DMS79 treated with DMSO at 0.1 percent for 48 hours (cell line): Measurements from ENCODE around the gene FBXL7.

Experiments used
- DNase-seq: peaks from one replicate; lab custom pipeline; 2025; lab: John Stamatoyannopoulos, UW

Gene FBXL7

DNA sequence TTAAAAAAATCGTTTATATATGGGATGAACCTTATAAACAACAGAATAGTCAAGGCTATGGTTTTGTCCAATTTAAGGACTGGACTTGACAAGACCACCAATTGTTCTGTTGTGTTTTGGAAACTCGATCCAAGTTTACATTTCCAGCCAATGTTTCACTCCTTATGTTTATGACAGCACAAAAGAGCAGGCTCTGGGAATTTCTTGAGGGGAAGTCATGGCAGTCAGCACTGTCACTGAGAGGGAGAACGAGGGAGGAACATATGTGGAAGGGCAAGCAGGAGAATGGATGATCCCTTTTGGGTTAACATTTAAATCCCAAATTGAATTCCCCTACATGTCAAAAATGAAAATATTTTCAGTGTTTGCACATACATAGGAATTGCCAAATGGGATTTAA is 387.1 kb downstream of the FBXL7 start:
- DNase-seq: no peak

DNA sequence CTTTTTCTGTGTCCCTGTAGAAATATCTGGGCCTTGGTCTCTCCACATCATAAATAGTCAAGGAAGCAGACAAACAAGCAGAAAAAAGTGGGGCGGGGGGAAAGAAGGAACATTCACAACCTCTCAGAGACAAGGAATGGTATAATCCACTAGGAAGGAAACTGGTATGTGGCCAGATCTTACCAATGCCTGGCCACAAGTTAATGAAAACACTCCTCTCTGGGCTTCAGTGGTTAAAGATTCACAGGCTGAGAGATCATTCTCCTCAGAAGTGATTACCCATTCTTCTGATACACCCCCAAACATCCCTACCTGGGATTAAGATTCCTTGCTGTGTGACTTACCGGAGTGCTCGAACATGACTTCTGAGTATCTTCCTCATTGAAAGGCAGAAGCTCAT is 389.0 kb downstream of the FBXL7 start:
- no peak for DNase-seq

DNA sequence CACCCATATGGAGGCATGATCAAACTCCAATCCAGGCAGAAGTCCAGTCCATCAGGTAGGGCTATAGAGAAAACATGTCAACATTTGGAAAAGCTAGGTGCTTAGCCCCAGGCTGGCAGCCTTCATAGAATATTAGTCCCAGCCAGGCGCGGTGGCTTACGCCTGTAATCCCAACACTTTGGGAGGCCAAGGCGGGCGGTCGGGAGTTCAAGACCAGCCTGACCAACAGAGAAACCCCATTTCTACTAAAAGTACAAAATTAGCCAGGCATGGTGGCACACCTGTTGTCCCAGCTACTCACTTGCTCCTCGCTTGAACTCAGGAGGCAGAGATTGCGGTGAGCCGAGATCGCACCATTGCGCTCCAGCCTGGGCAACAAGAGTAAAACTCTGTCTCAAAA is 393.9 kb downstream of the FBXL7 start:
- DNase-seq: no peak

DNA sequence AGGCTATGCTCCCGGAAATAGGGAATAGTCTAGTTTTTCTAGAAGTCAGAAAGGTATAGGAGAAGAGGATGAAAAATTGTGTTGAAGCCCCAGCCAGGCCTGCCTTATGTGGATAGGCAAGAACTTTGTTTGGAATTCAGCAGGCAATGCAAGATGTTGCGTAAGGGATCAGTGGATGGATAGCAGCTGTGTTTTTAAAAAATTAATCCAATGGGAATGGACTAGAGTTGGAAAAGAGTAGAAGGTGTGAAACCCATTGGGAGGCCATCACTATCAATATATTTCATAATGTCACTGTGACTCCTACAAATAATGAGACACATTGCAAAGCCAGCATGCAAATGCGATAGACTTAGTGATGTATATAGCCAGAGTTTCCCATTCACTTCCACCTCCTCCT is 397.7 kb downstream of the FBXL7 start:
- no peak for DNase-seq

DNA sequence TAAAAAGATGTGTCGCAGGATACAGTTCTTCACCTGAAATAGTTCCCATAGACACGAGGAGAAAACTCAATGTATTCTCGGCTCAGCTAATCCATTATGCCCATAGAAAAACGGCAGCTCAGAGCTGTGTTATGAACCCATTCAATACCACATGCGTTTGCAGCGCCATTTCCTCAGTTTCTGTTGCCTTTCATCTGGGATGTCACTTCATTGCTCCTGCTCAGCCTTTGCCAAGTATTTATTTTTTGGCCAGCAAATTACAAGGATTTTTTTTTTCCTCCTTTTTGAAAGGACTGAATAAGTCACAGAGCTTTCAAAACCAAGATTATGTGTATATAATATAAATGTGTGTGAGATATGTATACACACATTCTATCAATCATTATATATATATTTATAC is 398.7 kb downstream of the FBXL7 start:
- no peak for DNase-seq

DNA sequence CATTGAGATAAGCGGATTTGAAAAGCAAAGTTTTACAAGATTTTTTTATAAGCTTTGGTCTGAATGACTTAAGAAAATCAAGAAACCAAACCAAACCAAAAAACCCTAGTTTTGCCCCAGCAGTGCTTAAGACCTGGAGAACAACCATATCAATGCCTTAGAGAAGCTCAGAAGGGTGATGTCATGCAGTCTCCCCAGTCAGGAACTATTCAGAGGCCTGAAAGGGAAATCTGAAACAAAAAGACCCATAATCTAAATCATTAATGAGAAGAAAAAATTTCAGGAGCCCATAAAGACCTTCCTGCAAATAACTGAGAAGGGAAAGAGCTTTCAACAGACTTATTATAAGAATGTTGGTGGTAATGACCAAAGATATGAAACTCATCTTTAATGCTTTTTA is 399.5 kb downstream of the FBXL7 start:
- no peak for DNase-seq

DNA sequence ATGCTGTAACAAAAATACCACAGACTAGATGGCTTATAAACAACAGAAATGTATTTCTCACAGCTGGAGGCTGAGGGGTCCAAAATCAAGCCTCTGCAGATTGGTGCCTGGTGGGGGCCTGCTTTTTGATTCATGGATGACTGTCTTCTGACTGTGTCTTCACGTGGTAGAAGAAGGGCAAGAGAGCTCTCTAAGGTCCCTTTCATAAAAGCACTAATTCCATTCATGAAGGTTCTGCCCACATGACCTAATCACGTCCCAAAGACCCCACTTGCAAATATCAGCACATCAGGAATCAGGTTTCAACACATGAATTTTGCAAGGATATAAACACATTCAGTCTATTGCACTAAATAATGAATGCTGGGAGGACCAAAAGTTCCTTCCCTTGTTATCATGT is 401.2 kb downstream of the FBXL7 start:
- no peak for DNase-seq

DNA sequence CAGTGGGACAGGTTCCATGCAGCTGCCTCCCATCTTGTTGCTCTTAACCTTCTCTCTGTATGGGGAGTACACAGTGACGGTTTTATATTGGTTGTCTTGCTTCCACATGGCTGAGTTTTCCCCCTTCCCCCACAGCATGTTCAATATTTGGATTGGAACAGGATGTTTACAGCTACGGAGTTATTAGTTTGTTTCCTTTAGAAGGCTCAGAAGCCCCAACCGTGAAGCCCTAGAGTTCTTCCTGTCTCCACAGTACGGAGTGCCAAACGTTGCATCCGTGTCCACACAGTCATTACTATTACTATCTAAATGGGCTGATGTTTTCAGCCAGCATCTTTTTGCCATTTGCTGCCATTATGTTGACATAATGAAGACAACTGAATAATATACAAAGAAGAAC is 402.1 kb downstream of the FBXL7 start:
- no peak for DNase-seq

DNA sequence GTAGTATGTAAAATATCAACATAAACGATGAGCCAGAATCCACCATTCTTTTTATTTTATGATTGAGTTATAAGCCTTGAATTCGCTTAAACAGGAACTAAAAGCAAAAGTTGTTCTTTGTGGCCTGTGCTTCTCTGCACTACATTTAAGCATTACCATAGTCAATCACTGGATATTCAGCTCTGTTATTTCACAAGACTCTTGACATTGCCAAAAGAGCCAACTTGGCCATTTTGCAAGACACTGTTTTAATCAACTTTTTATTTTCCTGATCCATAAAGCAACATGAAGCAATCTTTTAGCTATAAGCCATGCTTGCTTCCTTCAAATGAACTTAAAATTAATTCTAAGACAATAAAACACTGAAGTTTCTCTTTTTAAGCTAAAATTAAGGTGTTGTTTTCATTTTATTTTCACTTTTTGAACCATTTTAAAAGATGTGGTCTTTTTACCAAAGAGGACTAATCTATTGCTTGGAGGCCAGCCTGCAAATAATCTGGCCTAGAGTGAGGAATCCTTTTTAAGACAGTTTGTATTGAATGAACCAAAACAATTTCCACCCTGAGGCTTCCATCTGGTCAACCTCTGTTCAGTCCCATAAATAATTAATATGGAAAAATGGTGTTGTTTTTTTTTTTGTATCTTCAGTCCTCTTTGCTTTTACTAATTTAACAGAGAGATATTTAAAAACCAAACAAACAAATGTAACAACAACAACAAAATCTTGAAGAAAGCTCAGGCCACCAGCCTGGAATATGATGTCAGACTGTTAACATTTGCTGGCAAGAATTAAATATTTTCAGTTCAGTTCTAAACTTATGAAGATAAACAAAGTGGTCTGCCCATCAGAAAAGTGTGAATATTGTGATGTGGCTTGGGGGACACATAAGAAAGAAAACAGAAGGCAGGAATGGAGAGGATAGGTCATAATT is 405.2 kb downstream of the FBXL7 start:
- no peak for DNase-seq

DNA sequence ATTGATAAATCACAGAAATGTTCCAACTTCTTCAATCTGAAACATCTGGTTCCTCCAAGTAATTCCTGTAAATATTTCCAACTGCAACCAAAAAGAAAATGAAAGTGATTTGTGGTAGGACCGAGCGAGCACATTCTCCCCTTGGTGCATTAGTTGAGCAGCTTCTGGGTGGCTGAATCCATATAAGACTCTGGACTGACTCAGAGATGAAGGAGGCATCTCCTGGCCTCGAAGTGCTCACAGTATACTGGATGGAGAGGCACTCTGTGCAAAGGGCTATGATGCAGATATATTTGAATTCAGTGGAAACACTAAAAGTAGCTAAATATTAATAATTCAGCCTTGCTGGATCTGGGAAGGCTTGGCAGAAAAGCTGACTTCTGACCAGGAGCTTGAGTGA is 414.7 kb downstream of the FBXL7 start:
- no peak for DNase-seq

DNA sequence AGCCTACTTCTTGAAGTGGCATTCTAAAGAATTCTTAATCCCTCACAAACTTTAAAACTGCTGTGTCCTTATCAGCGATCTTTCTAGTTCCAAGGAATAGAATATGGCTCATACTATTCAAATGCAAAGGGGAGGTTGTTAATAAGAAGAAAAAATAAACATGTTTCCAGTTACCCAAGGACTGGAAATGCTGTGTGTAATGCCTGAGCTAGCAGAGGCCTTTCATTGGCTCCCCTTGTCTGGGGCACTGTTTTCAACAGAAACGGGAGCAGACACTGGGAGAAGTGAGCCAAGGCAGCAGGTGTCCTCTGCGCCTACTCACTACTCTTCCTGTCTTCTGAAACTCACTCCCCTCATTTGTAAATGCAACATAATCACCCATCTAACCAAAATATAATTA is 426.6 kb downstream of the FBXL7 start:
- no peak for DNase-seq

DNA sequence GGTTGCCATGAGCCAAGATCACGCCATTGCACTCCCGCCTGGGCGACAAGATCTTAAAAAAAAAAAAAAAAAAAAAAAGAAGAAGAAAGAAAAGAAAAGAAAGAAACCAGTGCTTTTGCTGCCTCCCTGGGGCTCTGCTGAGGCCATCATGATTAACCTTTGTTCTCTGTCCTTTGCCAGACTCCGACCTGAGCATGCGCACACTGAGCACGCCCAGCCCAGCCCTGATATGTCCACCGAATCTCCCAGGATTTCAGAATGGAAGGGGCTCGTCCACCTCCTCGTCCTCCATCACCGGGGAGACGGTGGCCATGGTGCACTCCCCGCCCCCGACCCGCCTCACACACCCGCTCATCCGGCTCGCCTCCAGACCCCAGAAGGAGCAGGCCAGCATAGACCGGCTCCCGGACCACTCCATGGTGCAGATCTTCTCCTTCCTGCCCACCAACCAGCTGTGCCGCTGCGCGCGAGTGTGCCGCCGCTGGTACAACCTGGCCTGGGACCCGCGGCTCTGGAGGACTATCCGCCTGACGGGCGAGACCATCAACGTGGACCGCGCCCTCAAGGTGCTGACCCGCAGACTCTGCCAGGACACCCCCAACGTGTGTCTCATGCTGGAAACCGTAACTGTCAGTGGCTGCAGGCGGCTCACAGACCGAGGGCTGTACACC is 427.9 kb downstream of the FBXL7 start:
- DNase-seq: no peak

DNA sequence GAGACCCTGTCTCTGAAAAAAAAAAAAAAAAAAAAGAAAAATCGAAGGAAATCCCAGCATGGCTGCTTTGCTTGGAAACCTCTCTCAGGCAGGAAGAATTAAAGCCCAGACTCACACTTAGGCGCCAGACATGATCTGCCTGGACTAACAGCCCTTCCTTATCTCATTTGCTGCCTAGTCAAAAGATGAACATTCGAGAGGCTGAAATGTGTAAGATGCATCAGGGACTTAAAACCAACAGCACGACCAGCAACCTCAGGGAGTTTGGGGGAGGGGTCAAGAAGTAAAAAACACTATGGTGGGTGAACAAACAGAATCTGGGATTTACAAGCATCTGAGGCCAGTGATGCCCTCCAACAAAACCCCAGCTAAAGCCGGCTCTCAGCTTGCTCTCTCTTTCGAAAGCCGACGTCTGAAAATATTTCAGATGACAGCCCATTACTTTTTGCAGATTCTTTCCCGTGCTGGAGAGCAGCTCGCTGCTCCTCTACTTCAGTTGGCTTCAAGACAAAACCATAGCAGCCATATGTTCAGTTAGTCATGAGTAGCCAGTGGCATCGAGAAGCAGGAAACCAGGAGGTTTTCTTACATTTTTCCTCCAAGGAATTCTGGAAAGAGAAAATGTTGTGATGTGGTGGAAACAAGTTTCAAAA is 429.8 kb downstream of the FBXL7 start:
- no peak for DNase-seq

DNA sequence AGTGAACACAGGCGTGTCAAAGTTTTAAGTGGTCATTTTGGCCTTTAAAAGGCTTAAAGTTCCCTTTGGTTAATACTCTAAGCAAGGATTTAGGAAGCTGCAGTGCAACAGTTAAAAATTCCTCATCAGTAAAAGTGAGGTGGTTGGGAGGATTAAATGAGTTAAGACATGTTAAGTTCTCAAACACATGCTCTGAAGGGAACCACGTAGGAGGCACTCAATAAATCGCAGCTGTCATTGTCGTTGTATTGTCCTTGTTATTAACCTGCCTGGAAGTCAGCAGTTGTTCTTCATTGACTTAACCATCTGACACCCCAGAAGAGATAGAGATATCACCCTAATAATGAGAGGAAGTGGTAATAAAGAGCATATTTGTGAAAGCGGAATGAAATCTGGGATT is 432.1 kb downstream of the FBXL7 start:
- no peak for DNase-seq

DNA sequence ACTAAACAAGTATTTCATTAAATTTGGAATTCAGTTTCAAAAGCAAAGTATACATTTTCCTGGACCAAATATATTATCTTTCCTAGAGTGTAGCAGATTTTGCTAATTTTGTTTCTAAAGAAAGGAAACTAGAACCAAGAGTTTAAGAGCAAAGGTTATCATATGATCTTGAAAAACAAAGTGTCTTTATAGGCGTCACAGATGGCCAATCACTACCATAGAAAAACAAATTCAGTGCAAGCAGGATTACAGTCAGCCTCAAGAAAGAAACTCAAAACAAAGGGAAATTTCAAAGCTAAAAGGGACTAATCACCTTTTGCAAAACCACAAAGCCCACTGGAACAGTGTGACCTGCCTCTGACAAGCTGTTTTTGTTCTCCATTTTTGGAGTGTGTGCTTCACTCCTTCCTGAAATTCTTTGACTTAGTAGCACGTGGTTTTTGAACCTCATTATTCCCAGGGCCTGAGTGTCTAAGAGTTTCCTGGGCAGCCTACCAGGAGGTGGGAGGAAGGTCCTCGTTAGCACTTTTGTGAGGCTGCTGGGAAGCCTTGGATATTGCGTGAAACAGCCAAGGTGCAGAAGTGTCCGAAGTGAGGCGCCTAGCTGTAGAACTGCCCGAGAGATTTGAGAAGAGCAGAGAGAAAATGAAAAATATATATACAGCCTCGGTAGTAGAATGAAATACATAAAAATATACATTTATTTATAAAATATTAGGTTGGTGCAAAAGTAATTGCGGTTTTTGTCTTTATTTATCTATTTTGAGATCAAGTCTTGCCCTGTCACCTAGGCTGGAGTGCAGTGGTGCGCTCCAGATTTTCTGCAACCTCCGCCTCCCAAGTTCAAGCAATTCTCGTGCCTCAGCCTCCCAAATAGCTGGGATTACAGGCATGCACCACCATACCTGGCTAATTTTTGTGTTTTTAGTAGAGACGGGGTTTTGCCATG is 433.6 kb downstream of the FBXL7 start:
- DNase-seq: no peak

DNA sequence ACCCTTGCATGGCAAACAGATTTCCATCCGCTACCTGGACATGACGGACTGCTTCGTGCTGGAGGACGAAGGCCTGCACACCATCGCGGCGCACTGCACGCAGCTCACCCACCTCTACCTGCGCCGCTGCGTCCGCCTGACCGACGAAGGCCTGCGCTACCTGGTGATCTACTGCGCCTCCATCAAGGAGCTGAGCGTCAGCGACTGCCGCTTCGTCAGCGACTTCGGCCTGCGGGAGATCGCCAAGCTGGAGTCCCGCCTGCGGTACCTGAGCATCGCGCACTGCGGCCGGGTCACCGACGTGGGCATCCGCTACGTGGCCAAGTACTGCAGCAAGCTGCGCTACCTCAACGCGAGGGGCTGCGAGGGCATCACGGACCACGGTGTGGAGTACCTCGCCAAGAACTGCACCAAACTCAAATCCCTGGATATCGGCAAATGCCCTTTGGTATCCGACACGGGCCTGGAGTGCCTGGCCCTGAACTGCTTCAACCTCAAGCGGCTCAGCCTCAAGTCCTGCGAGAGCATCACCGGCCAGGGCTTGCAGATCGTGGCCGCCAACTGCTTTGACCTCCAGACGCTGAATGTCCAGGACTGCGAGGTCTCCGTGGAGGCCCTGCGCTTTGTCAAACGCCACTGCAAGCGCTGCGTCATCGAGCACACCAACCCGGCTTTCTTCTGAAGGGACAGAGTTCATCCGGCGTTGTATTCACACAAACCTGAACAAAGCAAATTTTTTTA is 436.7 kb downstream of the FBXL7 start:
- no peak for DNase-seq

DNA sequence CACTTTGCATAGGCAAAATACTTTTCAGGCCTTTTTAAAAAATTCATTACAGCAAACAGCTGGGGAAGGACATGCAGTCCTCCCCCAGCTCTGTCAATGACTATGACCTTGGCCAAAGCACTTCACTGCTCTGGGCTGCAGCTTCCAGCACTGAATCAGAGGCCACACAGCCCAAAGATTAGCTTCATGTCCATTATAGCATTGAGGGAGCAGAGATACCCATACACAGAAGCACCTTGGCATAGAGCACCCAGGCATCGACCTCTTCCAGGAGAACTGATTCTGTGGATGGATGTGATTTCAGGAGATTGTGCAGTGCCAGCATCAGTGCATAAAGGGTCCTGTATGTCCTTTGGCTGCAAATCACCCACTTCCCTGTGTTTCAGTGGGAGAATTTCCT is 437.7 kb downstream of the FBXL7 start:
- DNase-seq: no peak

DNA sequence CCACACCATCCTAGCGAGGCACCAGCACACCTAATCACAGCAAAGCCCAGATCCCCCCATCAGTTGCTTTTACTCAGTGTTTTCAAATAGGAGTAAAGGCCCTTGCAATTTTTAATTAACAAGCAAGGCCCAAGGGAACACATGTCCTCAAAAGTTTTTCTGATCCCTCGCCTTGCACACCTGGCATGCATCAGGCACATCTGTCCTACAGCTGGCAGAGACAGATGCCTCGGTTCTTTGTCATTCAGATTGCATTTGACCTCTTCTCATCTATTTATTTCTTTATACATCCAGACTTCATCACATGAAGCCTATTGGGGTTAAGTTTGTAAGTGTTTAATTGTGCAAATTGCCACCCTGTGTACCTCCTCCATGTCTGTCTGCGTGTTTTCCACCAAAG is 438.2 kb downstream of the FBXL7 start:
- no peak for DNase-seq

DNA sequence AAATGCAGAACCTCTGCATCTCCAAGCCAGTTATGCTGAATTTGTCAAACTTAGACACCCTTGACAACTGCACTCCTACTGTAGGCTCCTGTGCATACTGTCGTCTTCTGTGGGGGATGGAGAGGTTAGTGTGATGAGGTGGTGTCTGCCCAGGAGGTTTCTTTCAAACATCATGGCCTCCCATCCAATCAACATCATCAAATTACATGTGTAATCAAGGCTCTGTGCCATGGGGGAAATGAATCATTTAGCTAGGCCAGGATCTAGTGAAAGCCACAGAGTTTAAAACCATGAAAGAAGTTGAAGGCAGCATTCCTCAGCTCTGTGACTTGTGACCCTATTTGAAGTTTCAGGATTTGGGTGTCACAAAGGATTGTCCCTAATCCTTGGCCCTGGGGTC is 439.0 kb downstream of the FBXL7 start:
- DNase-seq: no peak

DNA sequence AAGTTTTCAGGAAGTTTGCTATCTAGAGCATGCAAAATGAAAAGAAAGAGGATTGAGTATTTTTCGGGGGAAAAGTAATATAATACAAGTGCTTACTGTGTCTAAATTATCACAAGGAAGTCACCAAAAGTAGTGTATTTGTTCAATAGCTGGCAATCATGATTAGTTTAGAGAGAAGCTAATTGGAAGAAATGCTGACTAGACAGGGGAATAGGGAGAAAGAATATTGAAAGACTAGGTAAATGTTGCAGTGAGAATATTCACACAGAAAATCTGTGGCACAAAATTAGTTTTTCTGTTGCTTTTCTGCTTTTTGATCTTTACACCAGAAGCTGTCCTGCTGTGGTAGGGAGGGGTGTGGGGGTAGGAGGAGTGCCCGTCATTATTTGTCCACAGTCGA is 440.9 kb downstream of the FBXL7 start:
- no peak for DNase-seq

DNA sequence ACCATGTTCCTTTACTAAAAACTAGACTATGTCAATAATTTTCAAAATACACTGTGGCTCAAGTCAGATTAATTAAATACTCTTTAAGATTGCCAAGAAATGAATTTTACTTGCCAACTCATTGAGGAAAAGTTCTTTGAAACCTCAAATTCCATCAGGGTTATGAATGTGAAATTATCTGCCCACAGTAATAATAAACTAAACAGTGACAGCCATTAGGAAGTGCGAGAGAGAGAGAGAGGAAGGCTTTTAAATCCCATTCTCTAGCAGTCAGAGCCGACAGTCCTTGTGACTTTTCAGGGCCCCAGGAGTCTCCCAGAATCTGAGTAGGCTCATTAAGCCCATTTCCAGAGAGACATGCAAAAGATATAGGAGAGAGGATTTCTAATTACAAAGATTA is 443.5 kb downstream of the FBXL7 start:
- no peak for DNase-seq
